ENCODE data around the gene ENG.
A peak's percentile ranks its signal among the peaks of the same experiment; 100 is the strongest.

ENG gene

GRCh38 chr9:127880143-127880542 is 25.7 kb upstream of the ENG start:
- H3K4me3 ChIP-seq (ENCODE audit: low read depth, low read length): no peak overlapping the region
- no peak for DNase-seq
- no peak overlapping the region for H3K27ac ChIP-seq
- H3K36me3 ChIP-seq (replicated peaks): peaks cover 4% of the 10 kb centered on the region
- no peak for TF ChIP-seq CTCF (IDR thresholded peaks at IDR 0.05; ENCODE audit: low read depth, low read length, missing control alignments)
- H3K27me3 ChIP-seq (replicated peaks): no peaks in the 10 kb centered on the region
- in situ Hi-C loops (cut with HindIII; ENCODE audit: low pct_ligation_motif_present, low sequenced_read_pairs): no loop called here

- no peak overlapping the region for H3K27ac ChIP-seq
- no peak for DNase-seq
- H3K36me3 ChIP-seq (replicated peaks): no peaks in the 10 kb centered on the region
- in situ Hi-C loops (cut with HindIII; ENCODE audit: low pct_ligation_motif_present, low sequenced_read_pairs): no loop called here
- TF ChIP-seq CTCF (IDR thresholded peaks at IDR 0.05; ENCODE audit: low read depth, low read length, missing control alignments): no peak
- no peaks in the 10 kb centered on the region for H3K27me3 ChIP-seq (replicated peaks)
- no peak overlapping the region for H3K4me3 ChIP-seq (ENCODE audit: low read depth, low read length)
Measured at GRCh38 chr9:127878652-127879390, 24.4 kb upstream of the ENG start.

- in situ Hi-C loops (cut with HindIII; ENCODE audit: low pct_ligation_motif_present, low sequenced_read_pairs): no loop called here
- no peak for TF ChIP-seq CTCF (IDR thresholded peaks at IDR 0.05; ENCODE audit: low read depth, low read length, missing control alignments)
- H3K4me3 ChIP-seq (ENCODE audit: low read depth, low read length): peak overlapping the region; percentile 62
- DNase-seq: no peak
- H3K36me3 ChIP-seq (replicated peaks): no peaks in the 10 kb centered on the region
- H3K27me3 ChIP-seq (replicated peaks): no peaks in the 10 kb centered on the region
- no peak overlapping the region for H3K27ac ChIP-seq
Measured at GRCh38 chr9:127878001-127878651, 23.7 kb upstream of the ENG start.

GRCh38 chr9:127877566-127877998 is 23.1 kb upstream of the ENG start, which contains the start of gene AK1:
Gene AK1 (minus strand): TSS chr9:127877675. CDS start chr9:127874617, 3,058 bp downstream.
- Histone ChIP-seq H3K27me3 (replicated peaks) (no peaks in the 10 kb centered on the region), H3K27ac (no peak within 1 kb of the TSS), H3K4me3 (ENCODE audit: low read depth, low read length) (peak within 1 kb of the TSS; percentile 62), H3K36me3 (replicated peaks) (no peaks in the 10 kb centered on the region)
- peak; percentile 29 for DNase-seq
- in situ Hi-C loops (cut with HindIII; ENCODE audit: low pct_ligation_motif_present, low sequenced_read_pairs): no loop called here
- no peak for TF ChIP-seq CTCF (IDR thresholded peaks at IDR 0.05; ENCODE audit: low read depth, low read length, missing control alignments)

GRCh38 chr9:127876764-127877562 is 22.5 kb upstream of the ENG start:
- Histone ChIP-seq H3K27ac (no peak overlapping the region), H3K36me3 (replicated peaks) (peaks cover 6% of the 10 kb centered on the region), H3K27me3 (replicated peaks) (no peaks in the 10 kb centered on the region), H3K4me3 (ENCODE audit: low read depth, low read length) (peak overlapping the region; percentile 62)
- no peak for TF ChIP-seq CTCF (IDR thresholded peaks at IDR 0.05; ENCODE audit: low read depth, low read length, missing control alignments)
- in situ Hi-C loops (cut with HindIII; ENCODE audit: low pct_ligation_motif_present, low sequenced_read_pairs): no loop called here
- DNase-seq: no peak

Data from brain microvascular endothelial cell (primary cell).